ENCODE results near the gene EYS. TPM values are rescaled to one million over a fixed set of nuclear protein-coding genes. Genes with fewer than 3 reads are reported as not detected.

The EYS gene
- total RNA-seq, 2 experiments from 2014 or later: not detected

DNA sequence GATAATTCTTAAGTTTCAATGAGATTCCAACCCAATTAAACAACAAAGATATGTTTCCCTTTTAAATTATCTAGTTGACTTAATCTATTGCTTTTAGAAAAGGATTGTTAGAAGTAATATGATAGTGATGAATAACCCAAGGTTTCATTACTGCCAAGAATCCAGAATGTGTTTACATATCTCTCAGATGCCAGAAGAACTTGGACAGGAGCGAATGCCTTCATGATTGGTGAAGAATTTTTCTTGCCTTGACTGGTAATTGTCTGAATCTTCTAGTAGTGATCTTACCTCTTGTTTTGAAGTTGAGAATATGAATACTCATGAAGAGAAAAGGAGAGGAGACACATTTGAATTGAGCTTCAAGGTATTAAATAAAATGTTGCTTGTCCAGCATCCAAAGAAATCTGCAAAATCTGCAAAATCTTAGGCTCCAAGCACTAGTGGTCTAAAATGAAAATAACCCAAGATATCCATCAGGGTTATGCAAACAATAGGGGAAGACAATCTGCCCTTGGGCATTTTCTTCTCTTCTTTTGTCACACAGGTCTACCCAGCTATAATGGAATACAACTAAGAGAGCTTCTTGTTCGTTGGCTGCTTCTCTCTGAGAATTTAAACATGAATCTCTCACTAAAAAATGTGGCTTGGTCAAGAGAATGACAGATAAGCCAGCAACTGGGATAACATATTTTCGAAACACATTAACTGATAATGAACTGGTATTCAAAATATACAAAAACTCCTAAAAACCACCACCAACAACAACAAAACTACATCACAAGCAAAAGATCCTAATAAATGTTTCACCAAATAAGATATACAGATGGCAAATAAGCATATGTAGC, 928.9 kb downstream of the EYS start:
- intact Hi-C loops (cut with DNase I, micrococcal nuclease): no loop called here
- Histone ChIP-seq H3K4me1 (ENCODE audit: insufficient read depth, low read length) (no peaks in the 10 kb centered on the region), H3K27ac (ENCODE audit: low read depth in 1 of 2, low read length in 2 of 2) (no peak overlapping the region), H3K36me3 (ENCODE audit: insufficient read depth, low read length) (no peaks in the 10 kb centered on the region), H3K4me3 (ENCODE audit: low read length) (no peak overlapping the region), H3K9me3 (ENCODE audit: control insufficient read depth in 1 of 2, insufficient read depth in 1 of 2, low read length in 2 of 2) (peaks cover 0 to 4% of the 10 kb centered on the region in 2 experiments), H3K27me3 (ENCODE audit: control insufficient read depth in 1 of 2, insufficient read depth in 2 of 2, low read length in 2 of 2) (no peaks in the 10 kb centered on the region)
- Mint-ChIP-seq H3K4me1 (ENCODE audit: low read depth) (no peaks in the 10 kb centered on the region), H3K9me3 (peaks cover 29% of the 10 kb centered on the region), H3K27me3 (no peaks in the 10 kb centered on the region), H3K36me3 (ENCODE audit: low read depth) (no peaks in the 10 kb centered on the region), H3K27ac (no peak overlapping the region), H3K4me3 (no peak overlapping the region)
- CTCF ChIA-PET: interaction anchor here (0.9 kb wide), 1 partner anchor 8 kb away, joined by 3 read pairs; no protein-coding TSS in a partner anchor
- POLR2A ChIA-PET: no interaction called here
- ATAC-seq (ENCODE audit: poor library complexity) (no peak), DNase-seq (no peak)
- TF ChIP-seq, protein P1, sequence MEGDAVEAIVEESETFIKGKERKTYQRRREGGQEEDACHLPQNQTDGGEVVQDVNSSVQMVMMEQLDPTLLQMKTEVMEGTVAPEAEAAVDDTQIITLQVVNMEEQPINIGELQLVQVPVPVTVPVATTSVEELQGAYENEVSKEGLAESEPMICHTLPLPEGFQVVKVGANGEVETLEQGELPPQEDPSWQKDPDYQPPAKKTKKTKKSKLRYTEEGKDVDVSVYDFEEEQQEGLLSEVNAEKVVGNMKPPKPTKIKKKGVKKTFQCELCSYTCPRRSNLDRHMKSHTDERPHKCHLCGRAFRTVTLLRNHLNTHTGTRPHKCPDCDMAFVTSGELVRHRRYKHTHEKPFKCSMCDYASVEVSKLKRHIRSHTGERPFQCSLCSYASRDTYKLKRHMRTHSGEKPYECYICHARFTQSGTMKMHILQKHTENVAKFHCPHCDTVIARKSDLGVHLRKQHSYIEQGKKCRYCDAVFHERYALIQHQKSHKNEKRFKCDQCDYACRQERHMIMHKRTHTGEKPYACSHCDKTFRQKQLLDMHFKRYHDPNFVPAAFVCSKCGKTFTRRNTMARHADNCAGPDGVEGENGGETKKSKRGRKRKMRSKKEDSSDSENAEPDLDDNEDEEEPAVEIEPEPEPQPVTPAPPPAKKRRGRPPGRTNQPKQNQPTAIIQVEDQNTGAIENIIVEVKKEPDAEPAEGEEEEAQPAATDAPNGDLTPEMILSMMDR (IDR thresholded peaks at IDR 0.05): no peak

DNA sequence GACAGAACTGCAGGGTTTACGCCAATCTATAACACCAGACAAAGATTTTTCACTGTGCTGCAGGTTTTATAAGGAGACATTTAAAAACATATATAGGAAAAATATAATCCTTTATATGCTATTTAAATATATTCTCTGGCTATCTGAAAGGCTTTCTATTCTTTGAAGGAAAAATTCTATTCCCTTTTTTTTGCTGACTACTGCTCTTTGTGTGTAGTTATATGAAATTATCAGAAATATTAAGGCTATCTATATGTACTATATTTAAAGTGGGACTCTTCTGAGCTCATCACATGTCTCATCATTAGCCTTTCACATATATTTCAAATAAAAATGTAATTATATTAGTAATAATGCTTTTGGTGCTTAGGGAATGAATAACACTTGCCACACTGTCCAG, 930.7 kb downstream of the EYS start:
- ChIA-PET CTCF (no interaction called here), POLR2A (no interaction called here)
- Histone ChIP-seq H3K9me3 (ENCODE audit: control insufficient read depth in 1 of 2, insufficient read depth in 1 of 2, low read length in 2 of 2) (peaks cover 0 to 4% of the 10 kb centered on the region in 2 experiments), H3K4me3 (ENCODE audit: low read length) (no peak overlapping the region), H3K36me3 (ENCODE audit: insufficient read depth, low read length) (no peaks in the 10 kb centered on the region), H3K27ac (ENCODE audit: low read depth in 1 of 2, low read length in 2 of 2) (no peak overlapping the region), H3K27me3 (ENCODE audit: control insufficient read depth in 1 of 2, insufficient read depth in 2 of 2, low read length in 2 of 2) (no peaks in the 10 kb centered on the region), H3K4me1 (ENCODE audit: insufficient read depth, low read length) (no peaks in the 10 kb centered on the region)
- H3K27ac Mint-ChIP-seq: no peak overlapping the region
- H3K27me3 Mint-ChIP-seq: no peaks in the 10 kb centered on the region
- peaks cover 22% of the 10 kb centered on the region for H3K9me3 Mint-ChIP-seq
- no peak overlapping the region for H3K4me3 Mint-ChIP-seq
- no peaks in the 10 kb centered on the region for H3K4me1 Mint-ChIP-seq (ENCODE audit: low read depth)
- intact Hi-C loops (cut with DNase I, micrococcal nuclease): no loop called here
- TF ChIP-seq, protein P1 (IDR thresholded peaks at IDR 0.05): no peak
- DNase-seq (no peak), ATAC-seq (ENCODE audit: poor library complexity) (no peak)
- H3K36me3 Mint-ChIP-seq (ENCODE audit: low read depth): no peaks in the 10 kb centered on the region

DNA sequence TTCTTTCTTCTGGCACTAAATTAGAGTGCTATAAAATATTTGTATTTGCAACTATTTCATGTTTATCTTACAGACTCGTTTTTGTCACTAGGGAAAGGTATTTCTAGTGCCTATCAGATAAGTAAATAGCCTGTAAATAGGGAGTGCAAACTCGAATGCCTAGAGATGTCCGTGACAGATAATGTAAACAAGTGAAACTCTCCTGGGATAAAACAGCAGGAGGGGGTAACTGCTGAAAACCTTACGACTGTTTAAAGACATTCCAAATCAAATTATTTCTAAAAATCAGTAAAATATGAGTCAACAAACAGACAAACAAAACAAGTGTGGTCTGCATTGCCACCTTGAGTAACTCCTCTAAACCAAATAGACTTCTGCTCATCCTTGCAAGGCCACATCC, 932.1 kb downstream of the EYS start:
- Mint-ChIP-seq H3K27ac (no peak overlapping the region), H3K9me3 (peaks cover 17% of the 10 kb centered on the region), H3K4me3 (no peak overlapping the region), H3K4me1 (ENCODE audit: low read depth) (no peaks in the 10 kb centered on the region), H3K36me3 (ENCODE audit: low read depth) (no peaks in the 10 kb centered on the region), H3K27me3 (no peaks in the 10 kb centered on the region)
- Histone ChIP-seq H3K9me3 (ENCODE audit: control insufficient read depth in 1 of 2, insufficient read depth in 1 of 2, low read length in 2 of 2) (peaks cover 0 to 4% of the 10 kb centered on the region in 2 experiments), H3K27ac (ENCODE audit: low read depth in 1 of 2, low read length in 2 of 2) (no peak overlapping the region), H3K27me3 (ENCODE audit: control insufficient read depth in 1 of 2, insufficient read depth in 2 of 2, low read length in 2 of 2) (no peaks in the 10 kb centered on the region), H3K36me3 (ENCODE audit: insufficient read depth, low read length) (no peaks in the 10 kb centered on the region), H3K4me3 (ENCODE audit: low read length) (no peak overlapping the region), H3K4me1 (ENCODE audit: insufficient read depth, low read length) (no peaks in the 10 kb centered on the region)
- ChIA-PET CTCF (no interaction called here), POLR2A (no interaction called here)
- no peak for DNase-seq
- intact Hi-C loops (cut with DNase I, micrococcal nuclease): no loop called here
- no peak for ATAC-seq (ENCODE audit: poor library complexity)
- TF ChIP-seq, protein P1 (IDR thresholded peaks at IDR 0.05): no peak
